K562 (cell line): Measurements from ENCODE around the gene MUC16. TPM values are rescaled to one million over a fixed set of nuclear protein-coding genes. Genes with fewer than 3 reads are reported as not detected.
A peak's percentile ranks its signal among the peaks of the same experiment; 100 is the strongest.

Experiments
- ATAC-seq: fragments of 200-7000 bp; cut with Tn5 transposase; 3 replicates; pipeline ENCODE4 v1.9.1; 2020; ENCODE audit warnings: moderate library complexity
- BruUV-seq: library from RNA; stranded (reverse); fragments of 400-500 nt; replicated peaks from 2 replicates; lab custom pipeline; 2021; lab: Mats Ljungman, UMichigan
- CTCF ChIA-PET: fragments of 300-600 bp; formaldehyde crosslinking; extraction: SDS; loops from one replicate; lab custom pipeline; 2021; ENCODE audit warnings: low intra/inter-chr PET ratio; lab: Yijun Ruan, JAX
- POLR2A ChIA-PET: fragments of 300-600, 350-650 bp; sonication (Branson Sonifier 250); formaldehyde crosslinking; extraction: SDS; loops from one replicate; lab custom pipeline; 2021; ENCODE audit warnings: antibody characterized with exemption, inconsistent platforms; lab: Yijun Ruan, JAX
- DNase-seq, 4 experiments: peaks; one replicate each; pipeline versions ENCODE4 v3.0.0 to v3.0.0-alpha.2; 2011 to 2018; ENCODE audit warnings: low spot score in 3 of 4, mixed read lengths in 3 of 4; ENCODE audit errors: extremely low read depth in 1 of 4
- FAIRE-seq: peaks from 2 replicates; lab custom pipeline; 2011; peaks lifted over from hg19 to GRCh38; lab: Jason Lieb, UNC
- H2AFZ ChIP-seq: 2 replicates; pipeline ENCODE4 v1.6.0; 2011; ENCODE audit warnings: low read depth, low read length, control low read depth, inconsistent platforms
- H3K27ac ChIP-seq: fragments of 200-600 bp; 3 replicates; pipeline ENCODE4 v1.8.0; 2011; ENCODE audit warnings: low read depth, mild to moderate bottlenecking, control low read depth, inconsistent platforms, low read length, moderate library complexity, mixed read lengths; ENCODE audit errors: extremely low read depth
- H3K27me3 ChIP-seq, 2 experiments: fragments of 300-600 bp in 1 of 2; 2 replicates in 1 of 2; 3 replicates in 1 of 2; pipeline versions ENCODE4 v1.6.0 to v1.8.0; 2011; ENCODE audit warnings: inconsistent platforms in 2 of 2, low read length in 2 of 2, mild to moderate bottlenecking in 1 of 2, mixed read lengths in 1 of 2, moderate library complexity in 1 of 2; ENCODE audit not compliant: control insufficient read depth in 2 of 2, insufficient read depth in 2 of 2
- H3K36me3 ChIP-seq: fragments of 300-600 bp; 3 replicates; pipeline ENCODE4 v1.8.0; 2011; ENCODE audit warnings: mild to moderate bottlenecking, low read length, inconsistent platforms; ENCODE audit not compliant: control insufficient read depth, insufficient read depth
- H3K4me1 ChIP-seq, 2 experiments: fragments of 200-600 bp in 1 of 2; replicated peaks in 1 of 2; 2 replicates in 1 of 2; 3 replicates in 1 of 2; pipeline versions ENCODE4 v1.5.1 to v1.8.0; 2011; ENCODE audit warnings: inconsistent platforms in 2 of 2, low read length in 2 of 2, mild to moderate bottlenecking in 1 of 2, mixed read lengths in 1 of 2, moderate library complexity in 1 of 2; ENCODE audit not compliant: control insufficient read depth in 2 of 2, insufficient read depth in 2 of 2
- H3K4me2 ChIP-seq: 2 replicates; pipeline ENCODE4 v1.6.1; 2011; ENCODE audit warnings: low read length, control low read depth, inconsistent platforms, mixed read lengths; ENCODE audit not compliant: insufficient read depth
- H3K4me3 ChIP-seq: fragments of 200-600 bp; sonication (generic), shearing (Covaris generic); 2 replicates; pipeline ENCODE4 v1.5.1; 2016; ENCODE audit warnings: control low read depth, inconsistent platforms
- H3K79me2 ChIP-seq: fragments of 200-600 bp; 3 replicates; pipeline ENCODE4 v1.8.0; 2011; ENCODE audit warnings: low read length, inconsistent platforms; ENCODE audit not compliant: control insufficient read depth, insufficient read depth
- H3K9ac ChIP-seq, 2 experiments: 2 replicates each; pipeline versions ENCODE4 v1.6.0 to v1.6.1; 2011; ENCODE audit warnings: low read depth in 2 of 2, low read length in 2 of 2, control low read depth in 1 of 2, inconsistent platforms in 1 of 2, mild to moderate bottlenecking in 1 of 2, mixed read lengths in 1 of 2; ENCODE audit not compliant: insufficient read depth in 1 of 2
- H3K9me1 ChIP-seq: one replicate; pipeline ENCODE4 v1.6.0; 2011; ENCODE audit warnings: inconsistent platforms, mild to moderate bottlenecking, low read length, moderate library complexity; ENCODE audit not compliant: control insufficient read depth, insufficient read depth
- H3K9me3 ChIP-seq: replicated peaks from 2 replicates; pipeline ENCODE4 v1.5.1; 2011; ENCODE audit warnings: low read depth, low read length, inconsistent platforms; ENCODE audit not compliant: control insufficient read depth, insufficient read depth
- H4K20me1 ChIP-seq: replicated peaks from 2 replicates; pipeline ENCODE4 v1.6.1; 2011; ENCODE audit warnings: low read length, inconsistent platforms, mixed read lengths; ENCODE audit not compliant: control insufficient read depth, insufficient read depth
- ARID1B ChIP-seq: fragments of 450-650 bp; IDR thresholded peaks from 2 replicates; pipeline ENCODE4 v1.6.1; 2016; ENCODE audit warnings: antibody characterized with exemption, mild to moderate bottlenecking, inconsistent platforms
- CBFA2T2 ChIP-seq: fragments of 450-650 bp; conservative IDR thresholded peaks from 2 replicates; pipeline ENCODE4 v1.6.1; 2017; ENCODE audit warnings: mild to moderate bottlenecking
- KLF16 ChIP-seq: IDR thresholded peaks from 2 replicates; pipeline ENCODE4 v1.6.1; 2016; ENCODE audit warnings: antibody characterized with exemption
- RCOR1 ChIP-seq, 2 experiments: IDR thresholded peaks; 2 replicates each; pipeline ENCODE4 v1.6.1; 2012; ENCODE audit warnings: low read depth in 2 of 2, low read length in 2 of 2, borderline replicate concordance in 1 of 2, improper control_type of control experiment in 1 of 2
- TAF7 ChIP-seq: fragments of 450-650 bp; IDR thresholded peaks from 2 replicates; pipeline ENCODE4 v1.6.1; 2016; ENCODE audit warnings: missing genetic modification characterization, missing compliant biosample characterization
- TAL1 ChIP-seq: fragments of 450-650 bp; IDR thresholded peaks from 2 replicates; pipeline ENCODE4 v1.6.1; 2016; ENCODE audit warnings: mild to moderate bottlenecking
- TRIM24 ChIP-seq, 2 experiments: fragments of 450-650 bp; IDR thresholded peaks; 2 replicates each; pipeline ENCODE4 v1.6.1; 2016
- U2AF1 ChIP-seq: fragments of 200-400 bp; formaldehyde crosslinking; optimal IDR thresholded peaks from 2 replicates; pipeline ENCODE3; 2017; ENCODE audit warnings: mild to moderate bottlenecking, low read depth, low read length, moderate library complexity
- ZNF239 ChIP-seq: fragments of 250-450 bp; sonication (Bioruptor Pico); IDR thresholded peaks from 2 replicates; pipeline ENCODE4 v1.4.0; 2020; ENCODE audit warnings: mild to moderate bottlenecking
- WGBS: fragments of 100-300 bp; shearing (Covaris generic); methylation state at CpG from one replicate; pipeline ENCODE4 v1.1.6; 2016; ENCODE audit warnings: low coverage, mixed read lengths; ENCODE audit not compliant: insufficient coverage; ENCODE audit errors: missing lambda C conversion rate; 5-methylcytosine and 5-hydroxymethylcytosine counted together
- in situ Hi-C: fragments of 300-500 bp; cut with MboI; formaldehyde crosslinking; loops from 4 replicates; pipeline ENCODE4 v1.15.0; 2018; ENCODE audit warnings: inconsistent platforms, mixed read lengths
- intact Hi-C: fragments of 100-400 bp; cut with micrococcal nuclease; formaldehyde crosslinking; loops from 2 replicates; pipeline ENCODE4 v1.14.2; 2022
- polyA plus RNA-seq, 8 experiments: library from polyadenylated mRNA; depleted of rRNA in 4 of 8; stranded (reverse) in 5 of 8; unstranded in 3 of 8; fragments of >200 nt; fragmentation: Nextera tagmentation in 2 of 8; fragmentation: Illumina TruSeq in 1 of 8; extraction: Ambion mirVana in 2 of 8; extraction: Trizol in 1 of 8; gene quantifications; 2 replicates each; pipeline versions ENCODE4 v1.2.1 to v1.2.3, GENCODE V29; 2011 to 2014; ENCODE audit warnings: inconsistent platforms in 1 of 8, missing spikeins in 1 of 8
- total RNA-seq, 7 experiments: library from RNA; depleted of rRNA in 6 of 7; stranded (reverse); fragments of >200 nt in 6 of 7; fragmentation: Illumina TruSeq in 2 of 7; extraction: Trizol in 2 of 7; gene quantifications; 2 replicates each; pipeline versions ENCODE4 v1.2.1 to v1.2.3, GENCODE V29; 2011 to 2021; ENCODE audit warnings: low replicate concordance in 1 of 7
- TF ChIP-seq, protein P1 (sequence below): sonication (generic); formaldehyde crosslinking; IDR thresholded peaks from 2 replicates; pipeline ENCODE4 v1.8.0; 2022; ENCODE audit warnings: missing genetic modification reagents, mild to moderate bottlenecking, borderline replicate concordance
- TF ChIP-seq, protein P2 (sequence below), 2 experiments: fragments of 450-650 bp; formaldehyde crosslinking in 1 of 2; IDR thresholded peaks; 2 replicates each; pipeline versions ENCODE4 v1.4.0 to v1.6.1; 2014 to 2020; ENCODE audit warnings: mild to moderate bottlenecking in 2 of 2, borderline replicate concordance in 1 of 2, low read depth in 1 of 2

MUC16 gene
- total and polyA plus RNA-seq, 9 of the 15 experiments (the other 6 are each of a cell fraction or from before 2014, with no cell fraction given) = not detected

DNA sequence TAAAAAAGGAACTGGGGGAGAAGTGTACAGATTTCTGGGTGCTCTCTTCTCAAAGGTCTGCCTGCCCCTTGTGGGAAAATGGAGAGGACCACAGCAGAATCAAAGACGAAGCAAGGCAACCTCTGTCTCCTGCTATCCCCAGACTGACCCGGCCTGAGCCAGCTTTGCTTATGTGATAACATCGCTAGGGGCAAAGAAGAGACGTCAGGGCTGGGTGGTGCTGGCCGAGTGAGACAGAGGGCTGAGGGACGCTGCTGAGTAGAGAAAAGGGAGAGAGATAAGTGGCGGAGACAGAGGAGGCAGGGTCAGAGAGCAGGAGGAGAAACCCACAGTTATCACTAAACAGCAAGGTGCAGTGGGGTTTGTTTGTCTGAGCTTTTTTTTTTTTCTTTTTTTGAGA lies 4.6 kb upstream of the MUC16 start:
- POLR2A ChIA-PET = no interaction called here
- FAIRE-seq (no peak), ATAC-seq (peak; percentile 87), DNase-seq (peak in 2 of 4 experiments; percentile 42 to 60)
- Histone ChIP-seq H3K4me2 (no peak overlapping the region), H3K27me3 (peaks cover 7 to 30% of the 10 kb centered on the region in 2 experiments; a peak in 4 of 5 replicates), H4K20me1 (no peaks in the 10 kb centered on the region), H3K9me1 (no peaks in the 10 kb centered on the region), H3K79me2 (no peaks in the 10 kb centered on the region), H3K4me1 (peaks cover 2 to 7% of the 10 kb centered on the region in 2 experiments; a peak in 2 of 5 replicates), H2AFZ (no peak overlapping the region), H3K4me3 (no peak overlapping the region), H3K36me3 (no peaks in the 10 kb centered on the region), H3K9ac (no peak overlapping the region), H3K9me3 (no peaks in the 10 kb centered on the region), H3K27ac (no peak overlapping the region)
- WGBS = 1% methylated on average over 6 of the region's 7 CpGs
- no TSS peak for BruUV-seq
- CTCF ChIA-PET = no interaction called here
- in situ Hi-C loops (no loop called here), intact Hi-C loops (no loop called here)
- 0 out of 2 replicates have a peak, but pooled peaks have one; percentile 26 for TF ChIP-seq CBFA2T2
- TF ChIP-seq TAF7 (tag) = no peak
- TF ChIP-seq, protein P1, sequence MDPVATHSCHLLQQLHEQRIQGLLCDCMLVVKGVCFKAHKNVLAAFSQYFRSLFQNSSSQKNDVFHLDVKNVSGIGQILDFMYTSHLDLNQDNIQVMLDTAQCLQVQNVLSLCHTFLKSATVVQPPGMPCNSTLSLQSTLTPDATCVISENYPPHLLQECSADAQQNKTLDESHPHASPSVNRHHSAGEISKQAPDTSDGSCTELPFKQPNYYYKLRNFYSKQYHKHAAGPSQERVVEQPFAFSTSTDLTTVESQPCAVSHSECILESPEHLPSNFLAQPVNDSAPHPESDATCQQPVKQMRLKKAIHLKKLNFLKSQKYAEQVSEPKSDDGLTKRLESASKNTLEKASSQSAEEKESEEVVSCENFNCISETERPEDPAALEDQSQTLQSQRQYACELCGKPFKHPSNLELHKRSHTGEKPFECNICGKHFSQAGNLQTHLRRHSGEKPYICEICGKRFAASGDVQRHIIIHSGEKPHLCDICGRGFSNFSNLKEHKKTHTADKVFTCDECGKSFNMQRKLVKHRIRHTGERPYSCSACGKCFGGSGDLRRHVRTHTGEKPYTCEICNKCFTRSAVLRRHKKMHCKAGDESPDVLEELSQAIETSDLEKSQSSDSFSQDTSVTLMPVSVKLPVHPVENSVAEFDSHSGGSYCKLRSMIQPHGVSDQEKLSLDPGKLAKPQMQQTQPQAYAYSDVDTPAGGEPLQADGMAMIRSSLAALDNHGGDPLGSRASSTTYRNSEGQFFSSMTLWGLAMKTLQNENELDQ (CRISPR knock-in tag) = no peak
- peak in 1 of 2 experiments; percentile 26; a peak in 1 of 4 replicates for TF ChIP-seq RCOR1 (IDR thresholded peaks at IDR 0.05; ENCODE audit: borderline replicate concordance in 1 of 2, low read depth in 2 of 2, low read length in 2 of 2)
- TF ChIP-seq KLF16 = peak; percentile 84
- no peak for TF ChIP-seq U2AF1
- TF ChIP-seq ARID1B = peak; percentile 14; the same call in 1 of the 2 replicates
- TF ChIP-seq TAL1 = peak; percentile 24; the same call in 1 of the 2 replicates
- TF ChIP-seq, protein P2, sequence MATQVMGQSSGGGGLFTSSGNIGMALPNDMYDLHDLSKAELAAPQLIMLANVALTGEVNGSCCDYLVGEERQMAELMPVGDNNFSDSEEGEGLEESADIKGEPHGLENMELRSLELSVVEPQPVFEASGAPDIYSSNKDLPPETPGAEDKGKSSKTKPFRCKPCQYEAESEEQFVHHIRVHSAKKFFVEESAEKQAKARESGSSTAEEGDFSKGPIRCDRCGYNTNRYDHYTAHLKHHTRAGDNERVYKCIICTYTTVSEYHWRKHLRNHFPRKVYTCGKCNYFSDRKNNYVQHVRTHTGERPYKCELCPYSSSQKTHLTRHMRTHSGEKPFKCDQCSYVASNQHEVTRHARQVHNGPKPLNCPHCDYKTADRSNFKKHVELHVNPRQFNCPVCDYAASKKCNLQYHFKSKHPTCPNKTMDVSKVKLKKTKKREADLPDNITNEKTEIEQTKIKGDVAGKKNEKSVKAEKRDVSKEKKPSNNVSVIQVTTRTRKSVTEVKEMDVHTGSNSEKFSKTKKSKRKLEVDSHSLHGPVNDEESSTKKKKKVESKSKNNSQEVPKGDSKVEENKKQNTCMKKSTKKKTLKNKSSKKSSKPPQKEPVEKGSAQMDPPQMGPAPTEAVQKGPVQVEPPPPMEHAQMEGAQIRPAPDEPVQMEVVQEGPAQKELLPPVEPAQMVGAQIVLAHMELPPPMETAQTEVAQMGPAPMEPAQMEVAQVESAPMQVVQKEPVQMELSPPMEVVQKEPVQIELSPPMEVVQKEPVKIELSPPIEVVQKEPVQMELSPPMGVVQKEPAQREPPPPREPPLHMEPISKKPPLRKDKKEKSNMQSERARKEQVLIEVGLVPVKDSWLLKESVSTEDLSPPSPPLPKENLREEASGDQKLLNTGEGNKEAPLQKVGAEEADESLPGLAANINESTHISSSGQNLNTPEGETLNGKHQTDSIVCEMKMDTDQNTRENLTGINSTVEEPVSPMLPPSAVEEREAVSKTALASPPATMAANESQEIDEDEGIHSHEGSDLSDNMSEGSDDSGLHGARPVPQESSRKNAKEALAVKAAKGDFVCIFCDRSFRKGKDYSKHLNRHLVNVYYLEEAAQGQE (IDR thresholded peaks at IDR 0.05; ENCODE audit: borderline replicate concordance) = peak; percentile 98
- TF ChIP-seq, protein P2 (CRISPR knock-in tag; IDR thresholded peaks at IDR 0.05; ENCODE audit: low read depth) = no peak
- TF ChIP-seq ZNF239 (CRISPR knock-in tag) = no peak
- peak in 1 of 2 experiments; percentile 32; a peak in 1 of 4 replicates for TF ChIP-seq TRIM24 (IDR thresholded peaks at IDR 0.05)
